ENCODE results near the gene FAM110A. TPM values are rescaled to one million over a fixed set of nuclear protein-coding genes. Genes with fewer than 3 reads are reported as not detected.
A peak's percentile ranks its signal among the peaks of the same experiment; 100 is the strongest.
"Not testable (repeated sequence)": the region's sequence is repeated elsewhere in the genome, so short reads cannot be mapped to it uniquely, and the experiment has no call there.

The FAM110A gene
- total RNA-seq = 27.5 TPM
- polyA plus RNA-seq = 10 to 100 TPM; 24.6 to 36.5 (median 31.7) TPM

- peaks cover 4% of the 10 kb centered on the region for H3K36me3 ChIP-seq (ENCODE audit: control insufficient read depth, insufficient read depth, low read length)
- Mint-ChIP-seq H3K4me3 (peak within 1 kb of the TSS; percentile 91 to 96 (median 93)), H3K9me3 (no peaks in the 10 kb centered on the region), H3K36me3 (peaks cover 8% of the 10 kb centered on the region), H3K4me1 (peaks cover 19 to 66% (median 45%) of the 10 kb centered on the region in 4 donors), H3K27ac (peak within 1 kb of the TSS; percentile 60 to 93 (median 91)), H3K27me3 (no peaks in the 10 kb centered on the region)
- ATAC-seq (ENCODE audit: low read depth in 2 of 2) = peak; percentile 95
- H3K27ac ChIP-seq (ENCODE audit: insufficient read depth, low read length, poor library complexity, severe bottlenecking) = peak within 1 kb of the TSS; percentile 94
- peaks cover 57% of the 10 kb centered on the region for H3K4me1 ChIP-seq (ENCODE audit: control insufficient read depth, insufficient read depth, low read length, poor library complexity, severe bottlenecking)
- H3K4me3 ChIP-seq (ENCODE audit: low read depth, low read length) = peak within 1 kb of the TSS; percentile 89
- no peaks in the 10 kb centered on the region for H3K27me3 ChIP-seq (ENCODE audit: control insufficient read depth, insufficient read depth, low read length)
- no peaks in the 10 kb centered on the region for H3K9me3 ChIP-seq (ENCODE audit: control insufficient read depth in 2 of 2, low read length in 2 of 2)
- peak; percentile 94 to 97 (median 96) for DNase-seq
These were observed at the start of gene FAM110A for GRCh38 chr20:833450-834150. FAM110A (plus strand) TSS chr20:833715; CDS start chr20:844805, 11,090 bp downstream.

- H3K4me3 Mint-ChIP-seq = no peak overlapping the region
- H3K9me3 ChIP-seq (ENCODE audit: control insufficient read depth in 2 of 2, low read length in 2 of 2) = peaks cover 5 to 14% of the 10 kb centered on the region in 2 experiments
- H3K27ac Mint-ChIP-seq = no peak overlapping the region
- H3K27ac ChIP-seq (ENCODE audit: insufficient read depth, low read length, poor library complexity, severe bottlenecking) = no peak overlapping the region
- no peaks in the 10 kb centered on the region for H3K27me3 ChIP-seq (ENCODE audit: control insufficient read depth, insufficient read depth, low read length)
- H3K36me3 ChIP-seq (ENCODE audit: control insufficient read depth, insufficient read depth, low read length) = no peaks in the 10 kb centered on the region
- no peaks in the 10 kb centered on the region for H3K4me1 Mint-ChIP-seq
- peaks cover 23% of the 10 kb centered on the region for H3K27me3 Mint-ChIP-seq
- H3K4me3 ChIP-seq (ENCODE audit: low read depth, low read length) = no peak overlapping the region
- no peak for ATAC-seq (ENCODE audit: low read depth in 2 of 2)
- no peaks in the 10 kb centered on the region for H3K4me1 ChIP-seq (ENCODE audit: control insufficient read depth, insufficient read depth, low read length, poor library complexity, severe bottlenecking)
- no peak for DNase-seq
- peaks cover 5% of the 10 kb centered on the region for H3K36me3 Mint-ChIP-seq
- H3K9me3 Mint-ChIP-seq = peaks cover 0 to 29% (median 10%) of the 10 kb centered on the region in 7 donors
These were observed 45.7 kb upstream of the FAM110A start for GRCh38 chr20:787825-788224.

- Mint-ChIP-seq H3K4me1 (no peaks in the 10 kb centered on the region), H3K9me3 (peaks cover 0 to 14% (median 5%) of the 10 kb centered on the region in 7 donors), H3K27me3 (peaks cover 16% of the 10 kb centered on the region), H3K4me3 (no peak overlapping the region), H3K36me3 (no peaks in the 10 kb centered on the region), H3K27ac (no peak overlapping the region)
- H3K27ac ChIP-seq (ENCODE audit: insufficient read depth, low read length, poor library complexity, severe bottlenecking) = no peak overlapping the region
- no peak overlapping the region for H3K4me3 ChIP-seq (ENCODE audit: low read depth, low read length)
- no peaks in the 10 kb centered on the region for H3K36me3 ChIP-seq (ENCODE audit: control insufficient read depth, insufficient read depth, low read length)
- ATAC-seq (ENCODE audit: low read depth in 2 of 2) = no peak
- peaks cover 0 to 2% of the 10 kb centered on the region in 2 experiments for H3K9me3 ChIP-seq (ENCODE audit: control insufficient read depth in 2 of 2, low read length in 2 of 2)
- H3K27me3 ChIP-seq (ENCODE audit: control insufficient read depth, insufficient read depth, low read length) = no peaks in the 10 kb centered on the region
- DNase-seq = no peak
- H3K4me1 ChIP-seq (ENCODE audit: control insufficient read depth, insufficient read depth, low read length, poor library complexity, severe bottlenecking) = no peaks in the 10 kb centered on the region
These were observed 42.5 kb upstream of the FAM110A start for GRCh38 chr20:791056-791455.

- Histone ChIP-seq H3K27me3 (ENCODE audit: control insufficient read depth, insufficient read depth, low read length) (no peaks in the 10 kb centered on the region), H3K4me3 (ENCODE audit: low read depth, low read length) (no peak overlapping the region), H3K9me3 (ENCODE audit: control insufficient read depth in 2 of 2, low read length in 2 of 2) (peaks cover 0 to 2% of the 10 kb centered on the region in 2 experiments), H3K27ac (ENCODE audit: insufficient read depth, low read length, poor library complexity, severe bottlenecking) (no peak overlapping the region), H3K36me3 (ENCODE audit: control insufficient read depth, insufficient read depth, low read length) (no peaks in the 10 kb centered on the region), H3K4me1 (ENCODE audit: control insufficient read depth, insufficient read depth, low read length, poor library complexity, severe bottlenecking) (no peaks in the 10 kb centered on the region)
- ATAC-seq (ENCODE audit: low read depth in 2 of 2) (no peak), DNase-seq (no peak)
- Mint-ChIP-seq H3K9me3 (peaks cover 0 to 12% (median 5%) of the 10 kb centered on the region in 7 donors), H3K4me3 (no peak overlapping the region), H3K36me3 (no peaks in the 10 kb centered on the region), H3K4me1 (no peaks in the 10 kb centered on the region), H3K27me3 (peaks cover 16% of the 10 kb centered on the region), H3K27ac (no peak overlapping the region)
These were observed 41.3 kb upstream of the FAM110A start for GRCh38 chr20:792248-792647.

GRCh38 chr20:796921-797320, 36.6 kb upstream of the FAM110A start:
- peaks cover 10% of the 10 kb centered on the region for H3K27me3 Mint-ChIP-seq
- no peak overlapping the region for H3K4me3 Mint-ChIP-seq
- Histone ChIP-seq H3K9me3 (ENCODE audit: control insufficient read depth in 2 of 2, low read length in 2 of 2) (peaks cover 0 to under 1% of the 10 kb centered on the region in 2 experiments), H3K4me1 (ENCODE audit: control insufficient read depth, insufficient read depth, low read length, poor library complexity, severe bottlenecking) (no peaks in the 10 kb centered on the region), H3K27me3 (ENCODE audit: control insufficient read depth, insufficient read depth, low read length) (no peaks in the 10 kb centered on the region), H3K27ac (ENCODE audit: insufficient read depth, low read length, poor library complexity, severe bottlenecking) (no peak overlapping the region), H3K4me3 (ENCODE audit: low read depth, low read length) (no peak overlapping the region), H3K36me3 (ENCODE audit: control insufficient read depth, insufficient read depth, low read length) (no peaks in the 10 kb centered on the region)
- H3K9me3 Mint-ChIP-seq = peaks cover 0 to 9% (median 2%) of the 10 kb centered on the region in 7 donors
- DNase-seq = no peak
- H3K4me1 Mint-ChIP-seq = no peaks in the 10 kb centered on the region
- no peak overlapping the region for H3K27ac Mint-ChIP-seq
- no peaks in the 10 kb centered on the region for H3K36me3 Mint-ChIP-seq
- no peak for ATAC-seq (ENCODE audit: low read depth in 2 of 2)

GRCh38 chr20:798746-799145, 34.8 kb upstream of the FAM110A start:
- not testable (repeated sequence) for H3K9me3 ChIP-seq (ENCODE audit: control insufficient read depth in 2 of 2, low read length in 2 of 2); H3K36me3 Mint-ChIP-seq; H3K27me3 ChIP-seq (ENCODE audit: control insufficient read depth, insufficient read depth, low read length); H3K27ac Mint-ChIP-seq; H3K27ac ChIP-seq (ENCODE audit: insufficient read depth, low read length, poor library complexity, severe bottlenecking); DNase-seq; H3K4me1 Mint-ChIP-seq; H3K9me3 Mint-ChIP-seq; H3K4me1 ChIP-seq (ENCODE audit: control insufficient read depth, insufficient read depth, low read length, poor library complexity, severe bottlenecking); ATAC-seq (ENCODE audit: low read depth in 2 of 2); H3K4me3 ChIP-seq (ENCODE audit: low read depth, low read length); H3K36me3 ChIP-seq (ENCODE audit: control insufficient read depth, insufficient read depth, low read length); H3K27me3 Mint-ChIP-seq; H3K4me3 Mint-ChIP-seq

- Mint-ChIP-seq H3K27me3 (peaks cover 12% of the 10 kb centered on the region), H3K9me3 (peaks cover 0 to 13% (median 0%) of the 10 kb centered on the region in 7 donors)
- H3K9me3 ChIP-seq (ENCODE audit: control insufficient read depth in 2 of 2, low read length in 2 of 2); H3K27ac Mint-ChIP-seq; H3K36me3 Mint-ChIP-seq; DNase-seq; H3K4me3 Mint-ChIP-seq; H3K4me1 Mint-ChIP-seq; ATAC-seq (ENCODE audit: low read depth in 2 of 2); H3K4me1 ChIP-seq (ENCODE audit: control insufficient read depth, insufficient read depth, low read length, poor library complexity, severe bottlenecking); H3K27ac ChIP-seq (ENCODE audit: insufficient read depth, low read length, poor library complexity, severe bottlenecking); H3K4me3 ChIP-seq (ENCODE audit: low read depth, low read length); H3K36me3 ChIP-seq (ENCODE audit: control insufficient read depth, insufficient read depth, low read length); H3K27me3 ChIP-seq (ENCODE audit: control insufficient read depth, insufficient read depth, low read length): not testable (repeated sequence)
These were observed 33.5 kb upstream of the FAM110A start for GRCh38 chr20:800026-800425.

GRCh38 chr20:801678-802077, 31.8 kb upstream of the FAM110A start:
- H3K27ac Mint-ChIP-seq = no peak overlapping the region
- peaks cover 18% of the 10 kb centered on the region for H3K27me3 Mint-ChIP-seq
- H3K4me3 ChIP-seq (ENCODE audit: low read depth, low read length) = no peak overlapping the region
- H3K4me1 Mint-ChIP-seq = no peaks in the 10 kb centered on the region
- DNase-seq = no peak
- no peaks in the 10 kb centered on the region for H3K27me3 ChIP-seq (ENCODE audit: control insufficient read depth, insufficient read depth, low read length)
- H3K4me3 Mint-ChIP-seq = no peak overlapping the region
- no peak overlapping the region for H3K27ac ChIP-seq (ENCODE audit: insufficient read depth, low read length, poor library complexity, severe bottlenecking)
- no peak for ATAC-seq (ENCODE audit: low read depth in 2 of 2)
- H3K36me3 ChIP-seq (ENCODE audit: control insufficient read depth, insufficient read depth, low read length) = no peaks in the 10 kb centered on the region
- no peaks in the 10 kb centered on the region for H3K36me3 Mint-ChIP-seq
- H3K9me3 ChIP-seq (ENCODE audit: control insufficient read depth in 2 of 2, low read length in 2 of 2) = peaks cover 4 to 11% of the 10 kb centered on the region in 2 experiments
- H3K9me3 Mint-ChIP-seq = peaks cover 0 to 13% (median 6%) of the 10 kb centered on the region in 7 donors
- no peaks in the 10 kb centered on the region for H3K4me1 ChIP-seq (ENCODE audit: control insufficient read depth, insufficient read depth, low read length, poor library complexity, severe bottlenecking)

All from CD4-positive, CD25-positive, alpha-beta regulatory T cell (primary cell).